Endodermal cell (in vitro differentiated cells): Measurements from ENCODE around the gene ETNPPL. TPM values are rescaled to one million over a fixed set of nuclear protein-coding genes. Genes with fewer than 3 reads are reported as not detected.

ENCODE experiments used
- DNase-seq: peaks from one replicate; pipeline ENCODE4 v3.0.0-alpha.2; 2017
- H3K27ac ChIP-seq: 2 replicates; pipeline ENCODE4 v1.5.1; 2013; ENCODE audit warnings: mild to moderate bottlenecking, low read depth, low read length, moderate library complexity
- H3K27me3 ChIP-seq: 2 replicates; pipeline ENCODE4 v1.6.1; 2013; ENCODE audit warnings: mild to moderate bottlenecking, low read length, moderate library complexity; ENCODE audit not compliant: insufficient read depth, control insufficient read depth, poor library complexity, severe bottlenecking
- H3K36me3 ChIP-seq: 2 replicates; pipeline ENCODE4 v1.7.0; 2013; ENCODE audit warnings: mild to moderate bottlenecking, low read length, moderate library complexity; ENCODE audit not compliant: control insufficient read depth, insufficient read depth
- H3K4me1 ChIP-seq: one replicate; pipeline ENCODE4 v1.7.0; 2013; ENCODE audit warnings: low read length; ENCODE audit not compliant: control insufficient read depth, insufficient read depth
- H3K4me3 ChIP-seq: 2 replicates; pipeline ENCODE4 v1.5.1; 2013; ENCODE audit warnings: mild to moderate bottlenecking, low read length, moderate library complexity
- H3K9ac ChIP-seq: 2 replicates; pipeline ENCODE4 v1.6.1; 2013; ENCODE audit warnings: mild to moderate bottlenecking, low read length, moderate library complexity; ENCODE audit not compliant: poor library complexity, severe bottlenecking; ENCODE audit errors: extremely low read depth
- H3K9me3 ChIP-seq: 2 replicates; pipeline ENCODE4 v1.6.1; 2013; ENCODE audit warnings: mild to moderate bottlenecking, low read length, moderate library complexity; ENCODE audit not compliant: control insufficient read depth
- H3K27ac Mint-ChIP-seq: 2 replicates; pipeline ENCODE4 v1.8.0; 2020; ENCODE audit warnings: mixed read lengths
- H3K27me3 Mint-ChIP-seq: 2 replicates; pipeline ENCODE4 v1.8.0; 2021; ENCODE audit warnings: mild to moderate bottlenecking, mixed read lengths; ENCODE audit not compliant: insufficient read depth
- H3K36me3 Mint-ChIP-seq: 2 replicates; pipeline ENCODE4 v1.8.0; 2020; ENCODE audit warnings: low read depth, mixed read lengths
- H3K4me1 Mint-ChIP-seq: 2 replicates; pipeline ENCODE4 v1.8.0; 2020; ENCODE audit warnings: mixed read lengths
- H3K4me3 Mint-ChIP-seq: 2 replicates; pipeline ENCODE4 v1.8.0; 2020; ENCODE audit warnings: mild to moderate bottlenecking, moderate library complexity, mixed read lengths
- H3K9me3 Mint-ChIP-seq: 2 replicates; pipeline ENCODE4 v1.8.0; 2020; ENCODE audit warnings: mild to moderate bottlenecking, mixed read lengths
- CTCF ChIP-seq: fragments of 200-600 bp; sonication (generic); conservative IDR thresholded peaks from 2 replicates; pipeline ENCODE4 v1.5.0; 2021; ENCODE audit warnings: antibody characterized with exemption, mild to moderate bottlenecking
- WGBS, 2 experiments: methylation state at CpG; one replicate each; pipeline versions ENCODE4 v1.1.5 to v1.1.7; 2013; ENCODE audit warnings: missing lambda C conversion rate in 2 of 2, mixed read lengths in 1 of 2; ENCODE audit not compliant: insufficient coverage in 1 of 2, insufficient read length in 1 of 2; 5-methylcytosine and 5-hydroxymethylcytosine counted together
- total RNA-seq, 2 donors: library from RNA; stranded (reverse); fragmentation: NEBNext Ultra II Directional in 1 of 2; extraction: Animal tissue kit (Norgen Biotek cat#: 25700) in 1 of 2; gene quantifications; 2 replicates in 1 of 2; 3 replicates in 1 of 2; pipeline ENCODE4 v1.2.1, GENCODE V29; 2021

The ETNPPL gene
- total RNA-seq, 2 donors from 2014 or later: 9.6 to 13.2 TPM

- no peak overlapping the region for H3K27ac ChIP-seq
- no peaks in the 10 kb centered on the region for H3K9me3 ChIP-seq
- Mint-ChIP-seq H3K4me1 (peaks cover 3% of the 10 kb centered on the region), H3K4me3 (no peak overlapping the region), H3K36me3 (no peaks in the 10 kb centered on the region), H3K27ac (no peak overlapping the region), H3K9me3 (no peaks in the 10 kb centered on the region), H3K27me3 (no peaks in the 10 kb centered on the region)
- no peaks in the 10 kb centered on the region for H3K4me1 ChIP-seq
- H3K4me3 ChIP-seq: no peak overlapping the region
- TF ChIP-seq CTCF: no peak
- H3K9ac ChIP-seq: no peak overlapping the region
- no peak for DNase-seq
- H3K27me3 ChIP-seq: no peaks in the 10 kb centered on the region
- H3K36me3 ChIP-seq: no peaks in the 10 kb centered on the region
Measured at GRCh38 chr4:108795733-108796132, 32.9 kb upstream of the ETNPPL start.

- H3K27me3 ChIP-seq: no peaks in the 10 kb centered on the region
- H3K27ac Mint-ChIP-seq: no peak overlapping the region
- H3K36me3 Mint-ChIP-seq: no peaks in the 10 kb centered on the region
- H3K4me3 ChIP-seq: no peak overlapping the region
- 87 to 100% methylated on average over 1 of the region's 1 CpG for whole genome bisulfite sequencing, 2 experiments
- H3K4me1 ChIP-seq: no peaks in the 10 kb centered on the region
- no peak overlapping the region for H3K4me3 Mint-ChIP-seq
- peaks cover 2% of the 10 kb centered on the region for H3K27me3 Mint-ChIP-seq
- no peaks in the 10 kb centered on the region for H3K9me3 Mint-ChIP-seq
- no peak overlapping the region for H3K9ac ChIP-seq
- H3K36me3 ChIP-seq: no peaks in the 10 kb centered on the region
- no peak for TF ChIP-seq CTCF
- H3K4me1 Mint-ChIP-seq: peaks cover 3% of the 10 kb centered on the region
- no peak for DNase-seq
- H3K27ac ChIP-seq: no peak overlapping the region
- H3K9me3 ChIP-seq: no peaks in the 10 kb centered on the region
Measured at GRCh38 chr4:108794136-108794535, 31.3 kb upstream of the ETNPPL start.

- Mint-ChIP-seq H3K27me3 (peaks cover 4% of the 10 kb centered on the region), H3K27ac (no peak overlapping the region), H3K4me3 (no peak overlapping the region), H3K9me3 (no peaks in the 10 kb centered on the region), H3K36me3 (no peaks in the 10 kb centered on the region), H3K4me1 (peaks cover 3% of the 10 kb centered on the region)
- TF ChIP-seq CTCF: no peak
- DNase-seq: no peak
- Histone ChIP-seq H3K36me3 (no peaks in the 10 kb centered on the region), H3K9me3 (no peaks in the 10 kb centered on the region), H3K9ac (no peak overlapping the region), H3K27ac (no peak overlapping the region), H3K4me1 (no peaks in the 10 kb centered on the region), H3K27me3 (no peaks in the 10 kb centered on the region), H3K4me3 (no peak overlapping the region)
- WGBS, 2 experiments: 90% methylated on average over 1 of the region's 1 CpG
Measured at GRCh38 chr4:108793415-108793814, 30.6 kb upstream of the ETNPPL start.
